Bronchial epithelial cell (primary cell): ENCODE data around the gene ZNF236. TPM values are rescaled to one million over a fixed set of nuclear protein-coding genes. Genes with fewer than 3 reads are reported as not detected.

Experiments used
- DNase-seq: peaks from one replicate; pipeline ENCODE4 v3.0.0-alpha.2; 2010; ENCODE audit warnings: low read depth
- FAIRE-seq: peaks from 2 replicates; lab custom pipeline; 2011; peaks lifted over from hg19 to GRCh38; lab: Jason Lieb, UNC
- H3K27me3 ChIP-seq: 2 replicates; pipeline ENCODE4 v1.5.1; 2011; ENCODE audit warnings: low read length; ENCODE audit not compliant: control insufficient read depth, insufficient read depth
- H3K36me3 ChIP-seq: 2 replicates; pipeline ENCODE4 v1.5.1; 2011; ENCODE audit warnings: low read length; ENCODE audit not compliant: control insufficient read depth, insufficient read depth
- H3K4me3 ChIP-seq: 2 replicates; pipeline ENCODE4 v1.5.1; 2011; ENCODE audit warnings: mild to moderate bottlenecking, low read depth, low read length, control low read depth
- CTCF ChIP-seq: IDR thresholded peaks from 2 replicates; pipeline ENCODE4 v1.5.1; 2011; ENCODE audit warnings: mild to moderate bottlenecking, moderate library complexity, low read length, control low read depth, inconsistent platforms; ENCODE audit not compliant: insufficient read depth, severe bottlenecking
- total RNA-seq: library from RNA; depleted of rRNA; stranded (reverse); fragments of >200 nt; gene quantifications from 2 replicates; pipeline ENCODE4 v1.2.1, GENCODE V29; 2014

Gene ZNF236
- total RNA-seq, 1 donor from 2014 or later = 5.3 TPM

- DNase-seq (peak; percentile 92), FAIRE-seq (peak; percentile 98)
Observed at GRCh38 chr18:76982841-76983583, 160.7 kb downstream of the ZNF236 start.

GRCh38 chr18:76983613-76984051 lies 161.3 kb downstream of the ZNF236 start:
- Histone ChIP-seq H3K27me3 (no peaks in the 10 kb centered on the region), H3K4me3 (no peak overlapping the region), H3K36me3 (no peaks in the 10 kb centered on the region)
- DNase-seq = no peak
- FAIRE-seq = peak; percentile 47
- no peak for TF ChIP-seq CTCF

More at GRCh38 chr18:76982841-76983583, 160.7 kb downstream of the ZNF236 start:
- H3K27me3 ChIP-seq = no peaks in the 10 kb centered on the region
- TF ChIP-seq CTCF = peak; percentile 91
- H3K36me3 ChIP-seq = no peaks in the 10 kb centered on the region
- H3K4me3 ChIP-seq = no peak overlapping the region

- DNase-seq (no peak), FAIRE-seq (no peak)
Observed at GRCh38 chr18:76984193-76985155, 162.1 kb downstream of the ZNF236 start.

GRCh38 chr18:76985156-76985950 lies 163.0 kb downstream of the ZNF236 start:
- FAIRE-seq (no peak), DNase-seq (no peak)
- Histone ChIP-seq H3K4me3 (no peak overlapping the region), H3K36me3 (no peaks in the 10 kb centered on the region), H3K27me3 (no peaks in the 10 kb centered on the region)
- no peak for TF ChIP-seq CTCF

More at GRCh38 chr18:76984193-76985155, 162.1 kb downstream of the ZNF236 start:
- TF ChIP-seq CTCF = no peak
- no peaks in the 10 kb centered on the region for H3K27me3 ChIP-seq
- H3K4me3 ChIP-seq = no peak overlapping the region
- no peaks in the 10 kb centered on the region for H3K36me3 ChIP-seq

- no peaks in the 10 kb centered on the region for H3K27me3 ChIP-seq
- TF ChIP-seq CTCF = no peak
- H3K36me3 ChIP-seq = no peaks in the 10 kb centered on the region
- FAIRE-seq (no peak), DNase-seq (no peak)
- no peak overlapping the region for H3K4me3 ChIP-seq
Observed at GRCh38 chr18:76985951-76986236, 163.5 kb downstream of the ZNF236 start.
